Activated CD8-positive, alpha-beta memory T cell treated with anti-CD3 and anti-CD28 coated beads, Interleukin-2, amount 50 U/mL, for 4 hours (primary cell): ENCODE data around the gene MITF.

Experiments used
- DNase-seq: peaks from one replicate; pipeline ENCODE4 v3.0.0-alpha.2; 2020

Gene MITF

GRCh38 chr3:69739204-69740102 is at the start of gene MITF:
MITF (plus strand) TSS chr3:69739464; CDS start chr3:69739598, 134 bp downstream.
- no peak for DNase-seq

- no peak for DNase-seq
Measured at GRCh38 chr3:69691860-69692259, 47.4 kb upstream of the MITF start.

- DNase-seq = no peak
Measured at GRCh38 chr3:69692761-69693160, 46.5 kb upstream of the MITF start.

- DNase-seq = no peak
Measured at GRCh38 chr3:69695443-69695842, 43.8 kb upstream of the MITF start.

GRCh38 chr3:69695933-69696332 is 43.3 kb upstream of the MITF start:
- DNase-seq = no peak

GRCh38 chr3:69696367-69696766 is 42.9 kb upstream of the MITF start:
- no peak for DNase-seq

- no peak for DNase-seq
Measured at GRCh38 chr3:69697381-69697780, 41.9 kb upstream of the MITF start.

GRCh38 chr3:69698728-69699127 is 40.5 kb upstream of the MITF start:
- no peak for DNase-seq

- DNase-seq = no peak
Measured at GRCh38 chr3:69699183-69699582, 40.1 kb upstream of the MITF start.

GRCh38 chr3:69700949-69701348 is 38.3 kb upstream of the MITF start:
- DNase-seq = no peak

- DNase-seq = no peak
Measured at GRCh38 chr3:69710153-69710977, 28.9 kb upstream of the MITF start.

- DNase-seq = no peak
Measured at GRCh38 chr3:69712269-69712668, 27.0 kb upstream of the MITF start.

GRCh38 chr3:69712933-69713332 is 26.3 kb upstream of the MITF start:
- no peak for DNase-seq

GRCh38 chr3:69715204-69715603 is 24.1 kb upstream of the MITF start:
- DNase-seq = no peak

GRCh38 chr3:69716119-69716518 is 23.1 kb upstream of the MITF start:
- no peak for DNase-seq

- DNase-seq = no peak
Measured at GRCh38 chr3:69718866-69719586, 20.2 kb upstream of the MITF start.

GRCh38 chr3:69719587-69720122 is 19.6 kb upstream of the MITF start:
- DNase-seq = no peak

- DNase-seq = no peak
Measured at GRCh38 chr3:69720824-69721223, 18.4 kb upstream of the MITF start.

GRCh38 chr3:69723389-69723788 is 15.9 kb upstream of the MITF start:
- no peak for DNase-seq

GRCh38 chr3:69724722-69725435 is 14.4 kb upstream of the MITF start:
- no peak for DNase-seq

GRCh38 chr3:69725994-69726571 is 13.2 kb upstream of the MITF start:
- no peak for DNase-seq
